ENCODE measurements around the gene SPINT2. TPM values are rescaled to one million over a fixed set of nuclear protein-coding genes. Genes with fewer than 3 reads are reported as not detected.

Gene SPINT2
- total RNA-seq, 1 experiment from 2014 or later, result 1,006 TPM

DNA sequence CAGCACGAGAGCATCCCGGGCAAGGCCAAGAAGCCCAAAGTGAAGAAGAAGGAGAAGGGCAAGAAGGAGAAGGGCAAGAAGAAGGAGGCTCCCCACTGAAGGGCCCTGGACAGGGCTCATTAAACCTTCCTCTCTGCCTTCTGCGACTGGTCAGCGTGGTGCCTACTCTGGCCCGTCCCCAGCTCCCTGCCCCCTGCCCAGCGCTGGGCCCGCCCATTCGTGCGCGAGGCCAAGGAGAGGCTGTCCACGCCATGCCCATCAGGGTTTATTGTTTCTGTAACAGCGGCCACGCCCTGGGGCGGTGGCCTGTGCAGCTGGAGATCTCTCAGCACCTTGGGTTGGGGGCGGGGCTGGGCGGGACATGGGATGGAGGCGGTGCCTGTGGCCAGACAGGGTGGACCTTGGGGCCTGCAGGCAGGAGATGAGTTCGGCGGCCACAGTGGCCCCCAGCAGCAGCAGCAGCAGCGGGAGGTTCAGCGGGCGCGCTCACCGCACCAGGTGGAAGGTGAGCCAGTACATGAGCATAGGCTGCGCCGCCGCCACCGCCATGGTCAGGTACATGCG, 40.6 kb downstream of the SPINT2 start:
- Histone ChIP-seq H3K27ac (ENCODE audit: low read length) (peak overlapping the region; percentile 91), H3K4me3 (ENCODE audit: low read depth in 2 of 2, low read length in 2 of 2) (peak overlapping the region; percentile 71 to 88), H3K9me3 (ENCODE audit: control insufficient read depth, insufficient read depth, low read depth, low read length) (no peaks in the 10 kb centered on the region), H3K4me1 (ENCODE audit: control insufficient read depth, insufficient read depth, low read length) (peaks cover 50% of the 10 kb centered on the region), H3K36me3 (ENCODE audit: control insufficient read depth, insufficient read depth, low read length) (no peaks in the 10 kb centered on the region; the same call in 1 of the 2 replicates), H3K27me3 (ENCODE audit: control insufficient read depth, insufficient read depth, low read length) (no peaks in the 10 kb centered on the region)
- in situ Hi-C loops (cut with HindIII; ENCODE audit: low pct_unique_long_range_greater_than_20kb, low sequenced_read_pairs) (no loop called here), intact Hi-C loops (cut with micrococcal nuclease; ENCODE audit: unreplicated experiment) (no loop called here)
- CTCF ChIA-PET, result interaction anchor here (0.6 to 1.1 kb wide), 3 partner anchors 38 to 390 kb away, joined by 3 to 7 read pairs (median 5); no protein-coding TSS in a partner anchor
- ATAC-seq (peak; percentile 79), DNase-seq (ENCODE audit: low read depth, low spot score) (peak; percentile 90)
- POLR2A ChIA-PET, result interaction anchor here (0.6 to 1.4 kb wide), 3 partner anchors 17 to 34 kb away, joined by 3 to 8 read pairs (median 3); no protein-coding TSS in a partner anchor
- BruUV-seq (replicated peaks), result no TSS peak
- TF ChIP-seq SIN3A (IDR thresholded peaks at IDR 0.05; ENCODE audit: borderline replicate concordance, insufficient read depth, low read depth, low read length) (0 out of 2 replicates have a peak, but pooled peaks have one; percentile 60), TCF7L2 (IDR thresholded peaks at IDR 0.05; ENCODE audit: low read depth, low read length) (no peak), POLR2AphosphoS5 (IDR thresholded peaks at IDR 0.05; ENCODE audit: low read depth, low read length) (peak; percentile 98)
- TF ChIP-seq, protein P1, sequence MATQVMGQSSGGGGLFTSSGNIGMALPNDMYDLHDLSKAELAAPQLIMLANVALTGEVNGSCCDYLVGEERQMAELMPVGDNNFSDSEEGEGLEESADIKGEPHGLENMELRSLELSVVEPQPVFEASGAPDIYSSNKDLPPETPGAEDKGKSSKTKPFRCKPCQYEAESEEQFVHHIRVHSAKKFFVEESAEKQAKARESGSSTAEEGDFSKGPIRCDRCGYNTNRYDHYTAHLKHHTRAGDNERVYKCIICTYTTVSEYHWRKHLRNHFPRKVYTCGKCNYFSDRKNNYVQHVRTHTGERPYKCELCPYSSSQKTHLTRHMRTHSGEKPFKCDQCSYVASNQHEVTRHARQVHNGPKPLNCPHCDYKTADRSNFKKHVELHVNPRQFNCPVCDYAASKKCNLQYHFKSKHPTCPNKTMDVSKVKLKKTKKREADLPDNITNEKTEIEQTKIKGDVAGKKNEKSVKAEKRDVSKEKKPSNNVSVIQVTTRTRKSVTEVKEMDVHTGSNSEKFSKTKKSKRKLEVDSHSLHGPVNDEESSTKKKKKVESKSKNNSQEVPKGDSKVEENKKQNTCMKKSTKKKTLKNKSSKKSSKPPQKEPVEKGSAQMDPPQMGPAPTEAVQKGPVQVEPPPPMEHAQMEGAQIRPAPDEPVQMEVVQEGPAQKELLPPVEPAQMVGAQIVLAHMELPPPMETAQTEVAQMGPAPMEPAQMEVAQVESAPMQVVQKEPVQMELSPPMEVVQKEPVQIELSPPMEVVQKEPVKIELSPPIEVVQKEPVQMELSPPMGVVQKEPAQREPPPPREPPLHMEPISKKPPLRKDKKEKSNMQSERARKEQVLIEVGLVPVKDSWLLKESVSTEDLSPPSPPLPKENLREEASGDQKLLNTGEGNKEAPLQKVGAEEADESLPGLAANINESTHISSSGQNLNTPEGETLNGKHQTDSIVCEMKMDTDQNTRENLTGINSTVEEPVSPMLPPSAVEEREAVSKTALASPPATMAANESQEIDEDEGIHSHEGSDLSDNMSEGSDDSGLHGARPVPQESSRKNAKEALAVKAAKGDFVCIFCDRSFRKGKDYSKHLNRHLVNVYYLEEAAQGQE (IDR thresholded peaks at IDR 0.05; ENCODE audit: insufficient read depth in 1 of 2, low read depth in 2 of 2, low read length in 1 of 2), result 0 out of 4 replicates have a peak, but pooled peaks of 1 of the 2 experiments have one; percentile 70
- TF ChIP-seq, protein P2, sequence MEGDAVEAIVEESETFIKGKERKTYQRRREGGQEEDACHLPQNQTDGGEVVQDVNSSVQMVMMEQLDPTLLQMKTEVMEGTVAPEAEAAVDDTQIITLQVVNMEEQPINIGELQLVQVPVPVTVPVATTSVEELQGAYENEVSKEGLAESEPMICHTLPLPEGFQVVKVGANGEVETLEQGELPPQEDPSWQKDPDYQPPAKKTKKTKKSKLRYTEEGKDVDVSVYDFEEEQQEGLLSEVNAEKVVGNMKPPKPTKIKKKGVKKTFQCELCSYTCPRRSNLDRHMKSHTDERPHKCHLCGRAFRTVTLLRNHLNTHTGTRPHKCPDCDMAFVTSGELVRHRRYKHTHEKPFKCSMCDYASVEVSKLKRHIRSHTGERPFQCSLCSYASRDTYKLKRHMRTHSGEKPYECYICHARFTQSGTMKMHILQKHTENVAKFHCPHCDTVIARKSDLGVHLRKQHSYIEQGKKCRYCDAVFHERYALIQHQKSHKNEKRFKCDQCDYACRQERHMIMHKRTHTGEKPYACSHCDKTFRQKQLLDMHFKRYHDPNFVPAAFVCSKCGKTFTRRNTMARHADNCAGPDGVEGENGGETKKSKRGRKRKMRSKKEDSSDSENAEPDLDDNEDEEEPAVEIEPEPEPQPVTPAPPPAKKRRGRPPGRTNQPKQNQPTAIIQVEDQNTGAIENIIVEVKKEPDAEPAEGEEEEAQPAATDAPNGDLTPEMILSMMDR (IDR thresholded peaks at IDR 0.05), result no peak

GRCh38 chr19:38306236-38306635, 41.9 kb downstream of the SPINT2 start:
- no peaks in the 10 kb centered on the region for H3K27me3 ChIP-seq (ENCODE audit: control insufficient read depth, insufficient read depth, low read length)
- DNase-seq (ENCODE audit: low read depth, low spot score) (no peak), ATAC-seq (no peak)
- no peak for TF ChIP-seq POLR2AphosphoS5 (IDR thresholded peaks at IDR 0.05; ENCODE audit: low read depth, low read length)
- TF ChIP-seq, protein P2 (IDR thresholded peaks at IDR 0.05), result no peak
- no peak for TF ChIP-seq SIN3A (IDR thresholded peaks at IDR 0.05; ENCODE audit: borderline replicate concordance, insufficient read depth, low read depth, low read length)
- TF ChIP-seq TCF7L2 (IDR thresholded peaks at IDR 0.05; ENCODE audit: low read depth, low read length), result no peak
- TF ChIP-seq, protein P1 (IDR thresholded peaks at IDR 0.05; ENCODE audit: insufficient read depth in 1 of 2, low read depth in 2 of 2, low read length in 1 of 2), result no peak
- peaks cover 37% of the 10 kb centered on the region for H3K4me1 ChIP-seq (ENCODE audit: control insufficient read depth, insufficient read depth, low read length)
- no peaks in the 10 kb centered on the region; the same call in 1 of the 2 replicates for H3K36me3 ChIP-seq (ENCODE audit: control insufficient read depth, insufficient read depth, low read length)
- peak overlapping the region; percentile 91 for H3K27ac ChIP-seq (ENCODE audit: low read length)
- BruUV-seq (replicated peaks), result no TSS peak
- intact Hi-C loops (cut with micrococcal nuclease; ENCODE audit: unreplicated experiment) (no loop called here), in situ Hi-C loops (cut with HindIII; ENCODE audit: low pct_unique_long_range_greater_than_20kb, low sequenced_read_pairs) (no loop called here)
- no peaks in the 10 kb centered on the region for H3K9me3 ChIP-seq (ENCODE audit: control insufficient read depth, insufficient read depth, low read depth, low read length)
- CTCF ChIA-PET, result interaction anchor here (0.6 kb wide), 1 partner anchor 546 kb away, joined by 3 read pairs; no protein-coding TSS in a partner anchor
- POLR2A ChIA-PET, result interaction anchor here (0.6 to 0.7 kb wide), 3 partner anchors 9 to 62 kb away, joined by 7 to 10 read pairs (median 9); no protein-coding TSS in a partner anchor
- no peak overlapping the region for H3K4me3 ChIP-seq (ENCODE audit: low read depth in 2 of 2, low read length in 2 of 2)

Measured in Panc1 (cell line).